LNCaP clone FGC (cell line): ENCODE measurements around the gene BHLHA15.
"Not testable (repeated sequence)": the region's sequence is repeated elsewhere in the genome, so short reads cannot be mapped to it uniquely, and the experiment has no call there.

ENCODE experiments used
- DNase-seq: peaks from one replicate; pipeline ENCODE4 v3.0.0-alpha.2; 2011; ENCODE audit warnings: low read depth
- H3K4me3 ChIP-seq: 2 replicates; pipeline ENCODE4 v1.5.1; 2011; ENCODE audit warnings: mild to moderate bottlenecking, low read depth, low read length, control low read depth
- TF ChIP-seq, protein P1 (sequence below): IDR thresholded peaks from 2 replicates; pipeline ENCODE4 v1.5.1; 2012; ENCODE audit warnings: mild to moderate bottlenecking; ENCODE audit not compliant: control insufficient read depth, insufficient read depth; ENCODE audit errors: extremely low read depth

BHLHA15 gene

DNA sequence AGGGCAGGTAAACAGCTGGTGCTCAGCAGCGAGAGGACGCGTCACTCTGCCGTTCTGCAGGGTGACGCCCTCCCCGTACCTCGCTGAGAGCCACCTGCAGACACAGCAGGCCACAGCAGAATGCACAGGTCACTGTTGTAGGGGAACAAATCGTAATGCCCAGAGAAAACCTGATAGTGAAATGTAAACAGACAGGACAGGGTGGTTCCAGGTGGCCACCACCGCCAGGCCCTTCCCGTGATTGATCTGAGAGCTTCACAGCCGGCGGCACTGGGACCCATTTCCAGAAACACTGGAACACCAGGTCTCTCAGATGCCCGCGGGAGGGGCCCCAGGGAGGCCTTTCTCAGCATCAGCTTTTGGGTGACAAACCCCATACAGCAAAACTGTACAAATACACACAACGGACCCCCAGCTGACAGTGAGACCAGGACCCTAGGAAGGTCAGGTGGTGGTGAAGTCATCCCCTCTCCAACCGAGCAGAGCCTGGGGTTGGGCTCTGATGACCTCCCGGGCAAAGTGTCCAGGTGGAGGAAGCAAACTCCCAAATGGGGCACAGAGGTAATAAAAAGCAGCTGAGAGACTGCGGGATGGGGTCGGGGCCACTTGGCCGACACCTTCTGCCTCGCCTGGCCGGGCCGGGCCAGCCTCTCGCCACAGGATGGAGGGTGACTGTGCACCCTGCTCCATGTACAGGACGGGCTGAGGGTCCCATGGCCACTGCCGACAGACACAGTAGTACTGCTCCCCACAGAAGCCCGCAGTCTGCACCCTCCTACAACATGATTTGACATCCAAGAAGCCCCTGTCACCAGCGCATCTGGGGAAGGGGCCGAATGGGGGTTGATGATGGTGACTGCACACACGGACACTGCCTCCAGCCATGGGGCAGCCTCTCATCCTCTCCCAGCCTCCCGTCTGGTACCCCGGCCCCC, 4.6 kb downstream of the BHLHA15 start:
- no peak overlapping the region for H3K4me3 ChIP-seq
- DNase-seq = no peak
- TF ChIP-seq, protein P1, sequence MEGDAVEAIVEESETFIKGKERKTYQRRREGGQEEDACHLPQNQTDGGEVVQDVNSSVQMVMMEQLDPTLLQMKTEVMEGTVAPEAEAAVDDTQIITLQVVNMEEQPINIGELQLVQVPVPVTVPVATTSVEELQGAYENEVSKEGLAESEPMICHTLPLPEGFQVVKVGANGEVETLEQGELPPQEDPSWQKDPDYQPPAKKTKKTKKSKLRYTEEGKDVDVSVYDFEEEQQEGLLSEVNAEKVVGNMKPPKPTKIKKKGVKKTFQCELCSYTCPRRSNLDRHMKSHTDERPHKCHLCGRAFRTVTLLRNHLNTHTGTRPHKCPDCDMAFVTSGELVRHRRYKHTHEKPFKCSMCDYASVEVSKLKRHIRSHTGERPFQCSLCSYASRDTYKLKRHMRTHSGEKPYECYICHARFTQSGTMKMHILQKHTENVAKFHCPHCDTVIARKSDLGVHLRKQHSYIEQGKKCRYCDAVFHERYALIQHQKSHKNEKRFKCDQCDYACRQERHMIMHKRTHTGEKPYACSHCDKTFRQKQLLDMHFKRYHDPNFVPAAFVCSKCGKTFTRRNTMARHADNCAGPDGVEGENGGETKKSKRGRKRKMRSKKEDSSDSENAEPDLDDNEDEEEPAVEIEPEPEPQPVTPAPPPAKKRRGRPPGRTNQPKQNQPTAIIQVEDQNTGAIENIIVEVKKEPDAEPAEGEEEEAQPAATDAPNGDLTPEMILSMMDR = no peak

DNA sequence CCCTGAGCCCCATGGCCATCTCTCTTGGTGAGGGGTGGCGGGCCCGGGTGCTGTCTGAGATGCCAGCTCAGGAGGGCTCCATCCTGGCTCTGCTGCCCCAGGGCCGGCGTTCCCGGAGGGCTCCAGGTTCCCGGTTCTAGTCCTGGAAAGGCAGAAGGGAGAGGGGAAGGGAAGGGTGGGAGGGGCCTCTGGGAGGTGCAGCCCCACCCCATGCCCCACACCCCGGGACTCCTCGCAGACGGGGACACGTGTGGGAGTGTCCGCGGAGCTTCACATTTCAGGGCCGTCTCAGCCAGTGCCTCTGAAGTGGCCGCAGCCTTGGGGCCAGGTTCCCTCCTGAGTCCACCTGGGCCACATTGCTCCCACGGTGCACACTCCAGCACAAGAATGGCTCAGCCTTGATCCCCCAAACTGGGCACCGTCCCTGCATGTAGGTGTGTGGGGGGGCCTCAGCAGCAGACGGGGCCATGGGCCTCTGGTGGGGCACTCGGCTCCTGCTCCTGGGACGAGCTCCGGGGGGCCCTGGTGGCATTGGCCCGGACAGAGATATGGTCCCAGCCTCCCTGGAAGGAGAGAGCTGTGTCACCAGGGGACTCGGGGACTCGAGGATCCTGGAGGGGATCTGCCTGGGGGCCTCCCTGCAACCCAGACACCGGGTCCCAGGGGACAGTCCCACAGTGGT, 5.8 kb downstream of the BHLHA15 start:
- DNase-seq = no peak
- TF ChIP-seq, protein P1 = no peak
- no peak overlapping the region for H3K4me3 ChIP-seq

DNA sequence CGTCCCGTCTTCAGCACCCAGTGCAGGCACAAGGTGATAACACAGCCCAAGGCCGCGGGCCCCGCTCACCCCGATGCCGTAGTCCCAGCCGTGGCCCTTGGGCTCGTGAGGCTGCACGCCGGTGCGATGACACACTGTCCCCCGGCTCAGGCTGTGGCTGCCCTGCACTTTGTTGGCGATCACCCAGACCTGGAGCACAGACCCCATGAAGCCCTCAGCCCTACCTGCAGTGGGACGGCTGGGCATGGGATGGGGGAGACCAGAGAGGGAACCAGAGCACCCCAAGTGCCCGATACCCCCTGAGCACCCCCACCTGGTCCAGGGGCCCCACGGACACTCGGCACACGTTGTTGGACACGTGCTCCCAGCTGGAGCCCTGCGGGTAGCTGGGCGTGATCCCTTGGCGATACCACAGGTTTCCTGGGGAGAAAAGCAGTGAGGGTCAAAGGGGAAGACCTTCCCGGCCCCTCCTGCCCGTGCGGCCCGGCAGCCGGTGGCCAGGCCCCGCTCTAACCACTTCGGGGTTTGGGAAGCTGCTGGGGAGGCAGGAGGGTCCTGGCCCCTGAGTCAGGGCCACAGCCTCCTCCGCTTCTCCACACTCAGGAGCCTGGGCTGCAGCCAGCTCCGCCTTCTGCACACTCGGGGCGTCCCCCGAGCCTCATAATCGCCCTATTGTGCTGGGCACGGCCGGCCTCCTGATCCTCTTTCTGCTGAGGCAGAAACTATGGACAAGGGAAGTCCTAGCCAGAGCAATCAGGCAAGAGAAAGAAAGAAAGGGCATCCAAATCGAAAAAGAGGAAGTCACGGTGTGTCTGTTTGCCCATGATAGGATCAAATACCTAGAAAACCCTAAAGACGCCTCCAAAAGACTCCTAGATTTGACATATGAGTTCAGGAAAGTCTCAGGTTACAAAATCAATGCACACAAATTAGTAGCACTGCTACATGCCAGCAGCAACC, 6.7 kb downstream of the BHLHA15 start:
- DNase-seq = peak; percentile 52

DNA sequence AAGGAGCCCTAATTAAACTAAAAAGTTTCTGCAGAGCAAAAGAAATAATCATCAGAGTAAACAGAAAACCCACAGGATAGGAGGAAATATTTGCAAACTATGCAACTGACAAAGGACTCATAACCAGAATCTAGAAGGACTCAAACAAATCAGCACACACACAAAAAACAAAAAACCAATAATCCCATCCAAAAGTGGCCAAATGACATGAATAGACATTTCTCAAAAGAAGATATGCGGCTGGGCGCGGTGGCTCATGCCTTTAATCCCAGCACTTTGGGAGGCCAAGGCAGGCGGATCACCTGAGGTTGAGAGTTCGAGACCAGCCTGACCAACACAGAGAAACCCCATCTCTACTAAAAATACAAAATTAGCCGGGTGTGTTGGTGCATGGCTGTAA, 8.1 kb downstream of the BHLHA15 start:
- not testable (repeated sequence) for H3K4me3 ChIP-seq, DNase-seq

More for the DNA sequence above, 6.7 kb downstream of the BHLHA15 start:
- TF ChIP-seq, protein P1 = no peak
- no peak overlapping the region for H3K4me3 ChIP-seq

DNA sequence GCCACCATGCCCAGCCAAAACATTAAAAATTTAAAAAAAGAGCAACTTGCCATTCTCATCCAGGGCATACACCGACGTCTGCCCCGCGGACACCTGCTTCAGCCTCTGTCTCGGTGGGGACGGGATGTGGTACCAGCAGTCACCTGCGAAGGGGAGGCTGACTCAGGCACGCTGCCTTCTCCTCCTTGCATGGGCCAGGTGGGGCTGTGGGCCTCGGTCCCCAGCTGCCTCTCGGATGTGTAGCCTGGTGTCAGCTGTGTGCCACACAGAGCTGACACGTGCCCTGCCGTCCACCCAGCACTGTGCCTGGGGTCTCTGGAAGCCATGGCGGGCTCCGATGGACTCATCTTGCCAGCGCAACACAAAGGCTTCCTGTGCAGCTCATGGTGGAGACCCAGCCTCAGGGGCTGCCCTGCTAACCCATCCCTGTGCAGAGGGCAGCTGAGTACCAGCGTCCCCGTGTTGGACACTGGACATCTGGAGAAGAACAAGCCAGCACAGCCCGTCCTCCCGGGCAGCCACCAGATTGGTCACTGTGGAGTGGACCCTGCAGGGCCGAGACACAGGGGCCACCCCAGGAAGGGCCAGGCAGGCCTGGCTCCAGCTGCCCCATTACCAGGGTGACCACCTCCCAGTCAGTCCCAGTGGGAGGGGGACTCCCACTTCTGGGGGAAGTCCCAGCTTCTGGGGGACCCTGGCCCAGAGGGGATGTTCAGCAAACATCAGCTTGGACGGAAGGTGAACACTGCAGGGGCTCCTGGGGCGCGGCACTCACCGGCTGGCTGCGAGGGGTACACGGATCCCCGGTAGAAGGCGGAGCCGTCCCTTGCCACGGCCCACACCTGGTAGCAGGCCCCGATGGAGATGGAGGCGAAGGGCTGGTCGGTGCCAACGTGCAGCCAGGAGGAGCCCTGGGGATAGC, 10.6 kb downstream of the BHLHA15 start:
- DNase-seq = no peak

DNA sequence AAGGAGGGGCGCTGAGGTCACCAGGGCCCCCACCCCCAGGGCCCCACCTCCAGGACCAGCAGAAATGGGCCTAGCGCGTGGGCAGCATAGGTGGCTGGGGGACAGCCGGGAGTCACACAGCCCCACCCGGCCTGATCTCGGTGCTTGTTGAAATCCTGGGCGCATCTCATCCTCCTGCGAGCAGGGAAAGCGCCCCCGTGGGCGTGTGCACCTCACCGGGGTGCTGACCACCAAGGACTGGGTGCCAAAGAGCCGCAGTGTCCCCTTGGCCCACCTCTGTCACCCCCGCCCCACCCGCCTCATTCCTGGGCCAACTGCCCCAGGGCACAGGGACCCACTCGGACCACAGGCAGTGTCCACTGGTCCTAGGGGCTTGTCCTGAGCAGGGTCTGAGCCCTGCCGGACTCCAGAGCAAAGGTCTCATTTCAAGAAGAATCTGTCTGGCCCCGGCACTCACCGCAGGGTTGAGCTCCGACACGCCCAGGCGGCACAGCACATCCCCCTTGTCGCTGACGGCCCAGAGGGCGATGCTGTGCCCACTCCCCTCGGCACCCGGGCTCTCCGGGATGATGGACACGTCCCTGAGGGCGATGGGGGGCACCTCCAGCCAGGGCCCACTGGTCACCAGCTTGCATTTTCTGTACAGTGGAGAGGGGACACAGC, 11.4 kb downstream of the BHLHA15 start:
- H3K4me3 ChIP-seq = no peak overlapping the region
- TF ChIP-seq, protein P1 = no peak
- DNase-seq = no peak

More for the DNA sequence above, 10.6 kb downstream of the BHLHA15 start:
- H3K4me3 ChIP-seq = no peak overlapping the region
- TF ChIP-seq, protein P1 = no peak
